H1 (cell line): Measurements from ENCODE around the gene IQCK. TPM values are rescaled to one million over a fixed set of nuclear protein-coding genes. Genes with fewer than 3 reads are reported as not detected.
A peak's percentile ranks its signal among the peaks of the same experiment; 100 is the strongest.

ENCODE experiments used
- CTCF ChIA-PET: fragments of 300-600 bp; sonication (Branson Sonifier 250); formaldehyde crosslinking; loops from one replicate; lab custom pipeline; 2021; ENCODE audit not compliant: partially characterized antibody; lab: Charles Lee
- POLR2A ChIA-PET: fragments of 300-600 bp; sonication (Branson Sonifier 250); formaldehyde crosslinking; loops from one replicate; lab custom pipeline; 2021; ENCODE audit warnings: inconsistent platforms; ENCODE audit not compliant: partially characterized antibody; lab: Charles Lee
- DNase-seq, 2 experiments: peaks; one replicate each; pipeline versions ENCODE4 v3.0.0 to v3.0.0-alpha.2; 2010 to 2022; ENCODE audit warnings: low spot score in 2 of 2, low read depth in 1 of 2, mixed read lengths in 1 of 2
- FAIRE-seq: peaks from 2 replicates; lab custom pipeline; 2011; peaks lifted over from hg19 to GRCh38; lab: Jason Lieb, UNC
- H2AFZ ChIP-seq: 2 replicates; pipeline ENCODE4 v1.8.1; 2012; ENCODE audit warnings: low read length, inconsistent platforms
- H2AK5ac ChIP-seq: 2 replicates; pipeline ENCODE4 v1.6.1; 2013; ENCODE audit warnings: low read depth, low read length
- H2BK120ac ChIP-seq: replicated peaks from 2 replicates; pipeline ENCODE3; 2013; ENCODE audit warnings: low read depth, low read length, inconsistent platforms
- H2BK12ac ChIP-seq: 2 replicates; pipeline ENCODE4 v1.6.1; 2013; ENCODE audit warnings: low read depth, low read length
- H2BK15ac ChIP-seq: 2 replicates; pipeline ENCODE4 v1.6.1; 2013; ENCODE audit warnings: low read length
- H2BK20ac ChIP-seq: 2 replicates; pipeline ENCODE4 v1.6.1; 2013; ENCODE audit warnings: low read length
- H2BK5ac ChIP-seq: 2 replicates; pipeline ENCODE4 v1.6.1; 2013; ENCODE audit warnings: low read depth, low read length
- H3K14ac ChIP-seq: 2 replicates; pipeline ENCODE4 v1.6.1; 2013; ENCODE audit warnings: inconsistent platforms; ENCODE audit not compliant: insufficient read length
- H3K18ac ChIP-seq: 2 replicates; pipeline ENCODE4 v1.6.1; 2013; ENCODE audit warnings: low read length; ENCODE audit errors: extremely low read depth
- H3K23ac ChIP-seq: 2 replicates; pipeline ENCODE4 v1.6.1; 2013; ENCODE audit warnings: inconsistent platforms; ENCODE audit not compliant: insufficient read length
- H3K23me2 ChIP-seq: 2 replicates; pipeline ENCODE4 v1.6.1; 2013; ENCODE audit warnings: low read depth, low read length
- H3K27ac ChIP-seq: 2 replicates; pipeline ENCODE4 v1.6.1; 2011; ENCODE audit warnings: low read depth, low read length, inconsistent platforms
- H3K27me3 ChIP-seq, 4 experiments: replicated peaks in 1 of 4; 1 replicate in 1 of 4; 2 replicates in 3 of 4; pipeline versions ENCODE4 v1.6.1 to v1.8.1; 2011 to 2013; ENCODE audit warnings: low read length in 3 of 4, mild to moderate bottlenecking in 3 of 4, inconsistent platforms in 2 of 4, mixed read lengths in 2 of 4, moderate library complexity in 1 of 4; ENCODE audit not compliant: control insufficient read depth in 3 of 4, insufficient read depth in 3 of 4; ENCODE audit errors: extremely low read depth in 1 of 4
- H3K36me3 ChIP-seq, 4 experiments: 2 replicates each; pipeline versions ENCODE4 v1.6.1 to v1.8.1; 2011 to 2013; ENCODE audit warnings: mild to moderate bottlenecking in 4 of 4, low read length in 3 of 4, moderate library complexity in 2 of 4, control low read depth in 1 of 4, inconsistent platforms in 1 of 4; ENCODE audit not compliant: insufficient read depth in 4 of 4, control insufficient read depth in 2 of 4
- H3K4ac ChIP-seq: replicated peaks from 2 replicates; pipeline ENCODE3; 2013; ENCODE audit warnings: low read length, low read depth, mixed read lengths, inconsistent platforms; ENCODE audit not compliant: insufficient read length
- H3K4me1 ChIP-seq, 4 experiments: replicated peaks in 1 of 4; 1 replicate in 1 of 4; 2 replicates in 3 of 4; pipeline versions ENCODE4 v1.6.1 to v1.8.1; 2011 to 2013; ENCODE audit warnings: low read length in 3 of 4, inconsistent platforms in 2 of 4, mixed read lengths in 1 of 4; ENCODE audit not compliant: insufficient read depth in 4 of 4, control insufficient read depth in 3 of 4
- H3K4me2 ChIP-seq, 2 experiments: 2 replicates each; pipeline versions ENCODE4 v1.6.1 to v1.8.1; 2011 to 2013; ENCODE audit warnings: low read depth in 2 of 2, low read length in 2 of 2, control low read depth in 1 of 2, inconsistent platforms in 1 of 2, mild to moderate bottlenecking in 1 of 2; ENCODE audit not compliant: insufficient read depth in 1 of 2
- H3K4me3 ChIP-seq, 4 experiments: fragments of 200-600, 300-600 bp in 1 of 4; sonication (generic), shearing (Covaris generic), sonication (Bioruptor Twin) in 1 of 4; 2 replicates each; pipeline versions ENCODE4 v1.5.1 to v1.8.1; 2011 to 2016; ENCODE audit warnings: low read length in 4 of 4, low read depth in 3 of 4, control low read depth in 2 of 4, inconsistent platforms in 2 of 4, mild to moderate bottlenecking in 2 of 4, mixed read lengths in 1 of 4, moderate library complexity in 1 of 4; ENCODE audit not compliant: insufficient read depth in 2 of 4; ENCODE audit errors: extremely low read depth in 1 of 4
- H3K56ac ChIP-seq: replicated peaks from 2 replicates; pipeline ENCODE3; 2013; ENCODE audit warnings: low read depth, mild to moderate bottlenecking, mixed read lengths, low read length, inconsistent platforms; ENCODE audit not compliant: insufficient read length
- H3K79me1 ChIP-seq: 2 replicates; pipeline ENCODE4 v1.6.1; 2013; ENCODE audit warnings: low read depth, low read length, control low read depth
- H3K79me2 ChIP-seq, 2 experiments: 2 replicates each; pipeline versions ENCODE4 v1.6.1 to v1.8.1; 2012 to 2013; ENCODE audit warnings: low read length in 2 of 2, mild to moderate bottlenecking in 2 of 2, inconsistent platforms in 1 of 2; ENCODE audit not compliant: insufficient read depth in 2 of 2, control insufficient read depth in 1 of 2
- H3K9ac ChIP-seq, 4 experiments: replicated peaks in 1 of 4; 1 replicate in 1 of 4; 2 replicates in 3 of 4; pipeline versions ENCODE4 v1.6.1 to v1.8.1; 2011 to 2013; ENCODE audit warnings: low read depth in 3 of 4, low read length in 3 of 4, control low read depth in 2 of 4, mild to moderate bottlenecking in 2 of 4, moderate library complexity in 2 of 4, inconsistent platforms in 1 of 4; ENCODE audit errors: extremely low read depth in 1 of 4
- H3K9me3 ChIP-seq, 2 experiments: 2 replicates each; pipeline versions ENCODE4 v1.6.1 to v1.8.1; 2012 to 2013; ENCODE audit warnings: mild to moderate bottlenecking in 2 of 2, moderate library complexity in 2 of 2, control low read depth in 1 of 2, inconsistent platforms in 1 of 2, low read depth in 1 of 2, low read length in 1 of 2, mixed read lengths in 1 of 2; ENCODE audit not compliant: insufficient read depth in 2 of 2
- H4K20me1 ChIP-seq, 2 experiments: replicated peaks in 1 of 2; 2 replicates each; pipeline versions ENCODE3 to v1.8.1; 2011 to 2013; ENCODE audit warnings: inconsistent platforms in 2 of 2, low read length in 2 of 2, mild to moderate bottlenecking in 1 of 2; ENCODE audit not compliant: insufficient read depth in 2 of 2, control insufficient read depth in 1 of 2
- H4K5ac ChIP-seq: 2 replicates; pipeline ENCODE4 v1.6.1; 2013; ENCODE audit warnings: low read length, low read depth, mixed read lengths, inconsistent platforms; ENCODE audit not compliant: insufficient read length
- H4K8ac ChIP-seq: 2 replicates; pipeline ENCODE4 v1.8.0; 2013; ENCODE audit warnings: mild to moderate bottlenecking, moderate library complexity, low read length, inconsistent platforms; ENCODE audit not compliant: insufficient read depth; ENCODE audit errors: extremely low read depth
- H4K91ac ChIP-seq: replicated peaks from 2 replicates; pipeline ENCODE3; 2013; ENCODE audit warnings: low read length, mixed read lengths, inconsistent platforms; ENCODE audit not compliant: insufficient read length
- ASH2L ChIP-seq: fragments of 200-600, 300-600 bp; sonication (generic); IDR thresholded peaks from one replicate; pipeline ENCODE4 v1.7.1; 2017; ENCODE audit warnings: low read length
- ATF3 ChIP-seq: IDR thresholded peaks from 2 replicates; pipeline ENCODE4 v1.6.1; 2011; ENCODE audit warnings: low read depth, mild to moderate bottlenecking, low read length; ENCODE audit not compliant: insufficient read depth
- BACH1 ChIP-seq: IDR thresholded peaks from 2 replicates; pipeline ENCODE4 v1.6.1; 2012; ENCODE audit warnings: low read length, improper control_type of control experiment
- CTBP2 ChIP-seq: IDR thresholded peaks from 2 replicates; pipeline ENCODE4 v1.7.0; 2011; ENCODE audit warnings: borderline replicate concordance, mild to moderate bottlenecking, moderate library complexity, mixed read lengths, low read length; ENCODE audit not compliant: insufficient read depth, insufficient read length
- GTF2F1 ChIP-seq: IDR thresholded peaks from 2 replicates; pipeline ENCODE4 v1.6.1; 2012; ENCODE audit warnings: low read depth, low read length, improper control_type of control experiment, borderline replicate concordance
- PHF8 ChIP-seq: fragments of 200-600 bp; sonication (generic); conservative IDR thresholded peaks from 2 replicates; pipeline ENCODE4 v1.7.1; 2012; ENCODE audit warnings: low read depth, mild to moderate bottlenecking, inconsistent platforms, low read length, moderate library complexity
- RNF2 ChIP-seq: fragments of 200-900, 300-1000 bp; sonication (generic); IDR thresholded peaks from 2 replicates; pipeline ENCODE4 v1.7.1; 2016; ENCODE audit warnings: borderline replicate concordance, low read depth, mild to moderate bottlenecking, antibody characterized with exemption, low read length; ENCODE audit not compliant: poor library complexity, severe bottlenecking; ENCODE audit errors: missing control alignments
- TAF7 ChIP-seq: optimal IDR thresholded peaks from 2 replicates; pipeline ENCODE3; 2011; ENCODE audit warnings: low read depth, mild to moderate bottlenecking, inconsistent platforms, low read length, moderate library complexity, borderline replicate concordance
- TEAD4 ChIP-seq: IDR thresholded peaks from 2 replicates; pipeline ENCODE4 v1.6.1; 2012; ENCODE audit warnings: low read depth, low read length, inconsistent platforms, mixed read lengths
- WGBS, 2 experiments: shearing (Covaris generic) in 1 of 2; methylation state at CpG; one replicate each; pipeline versions ENCODE4 v1.1.6 to v1.1.7; 2013 to 2015; ENCODE audit warnings: low lambda C conversion rate in 2 of 2, mixed read lengths in 2 of 2, inconsistent platforms in 1 of 2, low coverage in 1 of 2, missing lambda C conversion rate in 1 of 2; ENCODE audit not compliant: insufficient replicate concordance in 2 of 2, insufficient coverage in 1 of 2, insufficient read length in 1 of 2; ENCODE audit errors: extremely low coverage in 1 of 2, missing lambda C conversion rate in 1 of 2; 5-methylcytosine and 5-hydroxymethylcytosine counted together
- polyA plus RNA-seq, 7 experiments: library from polyadenylated mRNA; depleted of rRNA in 3 of 7; stranded (reverse) in 5 of 7; unstranded in 2 of 7; fragments of >200 nt in 5 of 7; fragments of 200-250 nt in 2 of 7; gene quantifications; 1 replicate in 5 of 7; 2 replicates in 1 of 7; 4 replicates in 1 of 7; pipeline versions ENCODE4 v1.2.1 to v1.2.3, GENCODE V29; 2011 to 2013; ENCODE audit warnings: missing spikeins in 2 of 7, mixed read lengths in 2 of 7
- total RNA-seq: library from RNA; stranded (reverse); fragmentation: NEBNext Ultra II Directional; extraction: Animal tissue kit (Norgen Biotek cat#: 25700); gene quantifications from 2 replicates; pipeline ENCODE4 v1.2.1, GENCODE V29; 2021

The IQCK gene
- total and polyA plus RNA-seq, 2 of the 8 experiments (the other 6 are each of a cell fraction or from before 2014, with no cell fraction given), result 6.2 to 9.3 TPM

- Histone ChIP-seq H3K27me3 (no peaks in the 10 kb centered on the region), H4K5ac (no peak overlapping the region), H3K4me3 (no peak overlapping the region), H3K4me2 (no peak overlapping the region), H3K23ac (no peak overlapping the region), H3K4ac (no peak overlapping the region), H3K9ac (no peak overlapping the region), H2BK12ac (no peak overlapping the region), H3K9me3 (no peaks in the 10 kb centered on the region; a peak in 1 of 4 replicates), H2BK5ac (peak overlapping the region; percentile 28), H4K8ac (no peak overlapping the region), H2BK120ac (no peak overlapping the region), H4K91ac (no peak overlapping the region), H3K4me1 (peaks cover 9 to 38% (median 20%) of the 10 kb centered on the region in 4 experiments), H3K79me2 (peaks cover 26 to 97% of the 10 kb centered on the region in 2 experiments), H2BK15ac (0 out of 2 replicates have a peak overlapping the region, but pooled peaks have one; percentile 18), H2AFZ (no peak overlapping the region), H3K23me2 (peaks cover 2% of the 10 kb centered on the region; the same call in 1 of the 2 replicates), H3K14ac (no peak overlapping the region), H2AK5ac (peak overlapping the region; percentile 24; the same call in 1 of the 2 replicates), H3K18ac (peak overlapping the region; percentile 25; the same call in 1 of the 2 replicates), H3K56ac (no peak overlapping the region), H3K27ac (0 out of 2 replicates have a peak overlapping the region, but pooled peaks have one; percentile 7), H3K36me3 (peaks cover 4 to 45% (median 14%) of the 10 kb centered on the region in 4 experiments; a peak in 6 of 8 replicates), H3K79me1 (peaks cover 43% of the 10 kb centered on the region), H2BK20ac (no peak overlapping the region), H4K20me1 (peaks cover 21 to 31% of the 10 kb centered on the region in 2 experiments)
- FAIRE-seq (no peak), DNase-seq (no peak)
- POLR2A ChIA-PET, result interaction anchor here (1.4 to 11.4 kb wide), 5 partner anchors 8 to 158 kb away, joined by 4 to 114 read pairs (median 6); partner anchors contain the start of genes IQCK and KNOP1
- WGBS, 2 experiments, result 96% methylated on average over 6 of the region's 6 CpGs; no CpG with 5 or more reads in 1 of the 2 experiments
- CTCF ChIA-PET, result interaction anchor here (0.7 to 3.0 kb wide), 5 partner anchors 10 to 274 kb away, joined by 3 to 7 read pairs (median 4); no protein-coding TSS in a partner anchor
- TF ChIP-seq CTBP2 (no peak), GTF2F1 (no peak), PHF8 (no peak), TEAD4 (0 out of 2 replicates have a peak, but pooled peaks have one; percentile 24), ATF3 (no peak), TAF7 (no peak), BACH1 (no peak), RNF2 (no peak), ASH2L (no peak)
Measured at GRCh38 chr16:19875900-19876299, 157.8 kb downstream of the IQCK start.
